CD4-positive, alpha-beta T cell treated with Interleukin-6 for 4 hours (primary cell): ENCODE measurements around the gene SLC2A4.
"Not testable (repeated sequence)": the region's sequence is repeated elsewhere in the genome, so short reads cannot be mapped to it uniquely, and the experiment has no call there.

ENCODE experiments used
- DNase-seq: peaks from one replicate; pipeline ENCODE4 v3.0.0-alpha.2; 2020; ENCODE audit warnings: mixed read lengths

Gene SLC2A4

DNA sequence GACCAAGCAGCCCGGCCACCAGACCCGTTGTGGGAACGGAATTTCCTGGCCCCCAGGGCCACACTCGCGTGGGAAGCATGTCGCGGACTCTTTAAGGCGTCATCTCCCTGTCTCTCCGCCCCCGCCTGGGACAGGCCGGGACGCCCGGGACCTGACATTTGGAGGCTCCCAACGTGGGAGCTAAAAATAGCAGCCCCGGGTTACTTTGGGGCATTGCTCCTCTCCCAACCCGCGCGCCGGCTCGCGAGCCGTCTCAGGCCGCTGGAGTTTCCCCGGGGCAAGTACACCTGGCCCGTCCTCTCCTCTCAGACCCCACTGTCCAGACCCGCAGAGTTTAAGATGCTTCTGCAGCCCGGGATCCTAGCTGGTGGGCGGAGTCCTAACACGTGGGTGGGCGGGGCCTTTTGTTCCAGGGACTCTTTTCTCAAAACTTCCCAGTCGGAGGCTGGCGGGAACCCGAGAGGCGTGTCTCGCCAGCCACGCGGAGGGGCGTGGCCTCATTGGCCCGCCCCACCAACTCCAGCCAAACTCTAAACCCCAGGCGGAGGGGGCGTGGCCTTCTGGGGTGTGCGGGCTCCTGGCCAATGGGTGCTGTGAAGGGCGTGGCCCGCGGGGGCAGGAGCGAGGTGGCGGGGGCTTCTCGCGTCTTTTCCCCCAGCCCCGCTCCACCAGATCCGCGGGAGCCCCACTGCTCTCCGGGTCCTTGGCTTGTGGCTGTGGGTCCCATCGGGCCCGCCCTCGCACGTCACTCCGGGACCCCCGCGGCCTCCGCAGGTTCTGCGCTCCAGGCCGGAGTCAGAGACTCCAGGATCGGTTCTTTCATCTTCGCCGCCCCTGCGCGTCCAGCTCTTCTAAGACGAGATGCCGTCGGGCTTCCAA is at the start of gene SLC2A4:
TSS of gene SLC2A4 (plus strand) at position 645 of the 879 bp plus-strand sequence. CDS start at position 862, 217 bp downstream.
- DNase-seq: peak; percentile 91

DNA sequence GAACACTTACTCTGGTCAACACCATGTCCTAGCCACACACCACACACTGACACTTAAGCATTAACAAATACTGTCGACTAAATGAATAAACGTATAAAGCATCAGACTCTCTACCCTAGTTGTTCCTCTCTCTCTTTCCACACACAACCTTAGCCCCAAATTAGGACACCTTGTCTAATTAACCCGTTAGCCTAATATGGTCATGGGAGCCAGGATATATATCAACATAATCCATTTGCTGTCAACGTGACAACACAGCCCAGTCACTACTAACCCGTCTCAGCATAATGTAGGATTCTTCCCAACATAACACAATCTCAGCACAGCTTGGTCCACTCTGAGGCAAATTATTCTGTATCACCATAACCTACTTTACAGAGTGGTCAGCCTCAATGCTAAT is 49.4 kb upstream of the SLC2A4 start:
- no peak for DNase-seq

DNA sequence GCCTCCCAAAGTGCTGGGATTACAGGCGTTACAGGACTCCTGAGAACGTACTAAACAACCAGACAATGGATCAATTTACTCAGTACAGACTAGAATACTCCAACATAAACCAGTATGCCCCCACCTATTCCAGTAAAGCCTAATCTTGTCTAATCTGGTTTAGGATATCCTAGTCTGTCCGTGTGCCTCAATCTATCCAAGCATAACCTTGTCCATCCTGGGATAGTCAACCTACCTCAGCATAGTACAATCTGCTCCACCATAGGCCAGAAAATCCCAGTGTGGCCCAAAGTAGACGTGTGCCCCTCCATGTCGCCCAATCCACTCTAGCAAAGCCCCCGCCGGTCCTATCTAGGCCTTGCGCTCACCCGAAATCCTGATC is 47.8 kb upstream of the SLC2A4 start:
- no peak for DNase-seq

DNA sequence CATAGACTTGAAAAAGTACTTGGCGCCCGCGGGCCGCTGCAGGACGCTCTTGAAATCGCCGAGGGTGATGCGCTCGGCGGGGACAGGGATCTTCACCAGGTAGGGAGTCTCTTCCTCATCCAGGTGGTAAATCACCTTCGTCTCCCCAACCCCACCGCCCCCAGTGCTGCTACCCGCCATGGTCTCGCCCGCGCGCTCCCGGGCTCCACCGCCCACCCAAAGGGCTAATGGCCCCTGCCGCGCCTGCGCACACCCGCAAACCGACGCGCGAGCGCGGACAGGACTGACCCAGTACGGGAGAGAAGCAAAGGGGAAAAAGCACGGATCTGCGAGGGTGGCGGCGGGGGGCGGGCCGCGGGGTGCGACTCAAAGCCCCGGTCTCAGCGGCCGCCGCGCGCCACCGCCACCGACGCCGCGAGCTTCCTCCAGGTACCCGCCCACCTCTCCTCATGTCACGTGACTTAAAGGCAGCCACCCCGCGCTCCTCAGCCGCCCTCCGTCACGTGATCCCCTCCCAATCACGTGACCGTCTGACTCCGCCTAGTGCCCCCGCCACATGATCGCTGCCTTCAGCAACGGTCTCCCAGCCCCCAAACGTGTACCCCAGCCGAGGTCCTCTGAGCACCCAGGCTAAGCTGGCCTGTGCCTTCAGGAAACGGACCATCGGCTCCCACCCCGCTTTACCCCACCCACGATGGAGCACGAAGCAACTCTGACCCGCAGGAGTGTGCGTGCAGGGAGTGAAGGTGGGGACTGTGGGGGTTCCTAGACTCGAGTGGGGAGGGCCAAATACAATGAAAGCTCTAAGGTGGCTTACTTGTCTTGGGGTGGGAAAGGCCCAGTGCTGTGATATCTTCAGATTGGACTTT is 47.2 kb upstream of the SLC2A4 start, which contains the start of gene DVL2:
TSS of gene DVL2 (minus strand) at position 435 of the 869 bp plus-strand sequence. CDS start at position 180, 255 bp downstream.
- peak; percentile 95 for DNase-seq

DNA sequence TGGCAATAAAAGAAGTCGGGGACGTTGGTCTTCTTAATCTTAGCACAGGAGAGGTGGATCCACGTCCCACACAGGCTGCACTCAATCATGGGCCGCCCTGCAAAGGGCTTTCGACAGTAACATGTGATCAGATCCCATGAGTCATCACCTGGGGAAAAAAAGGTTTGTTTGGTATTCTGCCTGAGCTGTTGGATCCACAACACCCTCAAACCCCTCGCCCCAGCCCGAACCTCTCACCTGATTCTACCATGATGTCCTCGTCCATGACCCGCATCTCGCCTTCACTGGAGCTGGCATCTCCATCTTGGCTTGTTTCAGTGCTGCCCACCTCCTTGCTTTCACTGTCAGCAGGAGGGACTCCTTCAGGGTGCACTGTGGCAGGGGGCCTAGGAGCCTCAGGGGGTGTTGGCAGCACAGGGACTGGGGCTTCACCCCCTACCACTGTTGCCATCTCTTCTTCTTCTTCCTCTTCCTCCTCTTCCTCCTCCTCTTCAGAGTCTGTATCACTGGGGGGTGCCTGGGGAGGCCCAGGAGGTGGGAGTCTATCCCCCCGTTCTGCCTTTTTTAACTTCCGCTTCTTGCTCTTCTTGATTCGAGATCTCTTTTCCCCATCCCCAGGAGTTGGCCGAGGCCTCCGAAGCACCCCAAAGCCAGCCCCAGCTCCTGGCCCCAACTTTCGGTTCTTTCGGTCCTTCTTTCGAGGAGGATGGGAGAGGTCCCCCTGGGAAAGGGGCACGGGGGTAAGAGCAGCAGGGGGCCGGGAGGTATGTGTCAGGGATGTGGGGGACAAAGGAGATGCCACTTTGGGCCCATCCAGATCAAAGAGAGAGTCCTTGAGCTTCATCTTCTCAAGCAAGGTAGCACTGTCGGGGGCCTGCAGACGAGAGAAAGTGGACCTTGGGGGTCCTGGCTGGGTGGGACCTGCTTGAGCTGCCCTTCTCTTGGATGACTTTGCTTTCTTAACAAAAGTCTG is 45.5 kb upstream of the SLC2A4 start:
- peak; percentile 34 for DNase-seq

DNA sequence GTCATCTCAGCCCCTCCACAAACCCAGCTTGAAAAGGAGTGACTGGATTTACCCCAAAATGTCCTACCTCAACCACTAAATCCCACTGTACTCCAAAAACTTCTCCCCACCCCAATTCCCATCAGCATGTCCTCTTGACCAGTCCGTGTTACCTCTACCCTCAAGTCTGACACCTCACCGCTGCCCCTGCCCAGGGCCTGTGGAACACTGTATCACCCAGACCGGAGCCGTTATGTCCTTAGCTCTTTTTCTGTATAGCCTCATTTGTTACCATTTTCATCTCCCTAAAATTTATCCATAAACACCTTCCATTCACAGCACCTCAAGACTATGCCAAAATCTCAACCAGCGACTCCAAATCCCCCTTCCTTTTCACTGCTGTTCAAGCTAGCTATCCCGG is 44.7 kb upstream of the SLC2A4 start:
- DNase-seq: no peak

DNA sequence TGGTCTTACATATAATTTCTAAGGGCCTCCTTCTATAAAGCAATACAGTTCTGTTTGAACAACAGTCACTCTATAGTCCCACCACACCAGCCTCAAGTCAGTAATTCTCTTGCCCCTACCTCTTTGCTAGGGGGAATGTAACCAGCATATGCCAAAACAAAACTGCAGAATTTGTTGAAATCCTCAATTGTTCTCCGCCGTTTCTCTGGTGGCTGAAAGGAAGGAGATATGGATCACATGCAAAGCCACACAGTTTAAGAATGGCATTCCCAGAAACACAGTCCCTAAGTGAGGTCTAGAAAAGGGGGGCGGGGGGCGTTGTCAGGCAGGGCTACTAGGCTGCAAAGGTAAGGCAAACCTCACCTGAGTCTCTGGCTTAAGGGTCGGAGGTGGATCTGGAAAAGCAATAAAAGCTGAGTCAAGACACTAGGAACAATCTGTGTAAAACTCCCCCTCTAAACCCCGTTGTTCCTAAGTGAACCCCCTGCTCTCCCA is 44.2 kb upstream of the SLC2A4 start:
- DNase-seq: no peak

DNA sequence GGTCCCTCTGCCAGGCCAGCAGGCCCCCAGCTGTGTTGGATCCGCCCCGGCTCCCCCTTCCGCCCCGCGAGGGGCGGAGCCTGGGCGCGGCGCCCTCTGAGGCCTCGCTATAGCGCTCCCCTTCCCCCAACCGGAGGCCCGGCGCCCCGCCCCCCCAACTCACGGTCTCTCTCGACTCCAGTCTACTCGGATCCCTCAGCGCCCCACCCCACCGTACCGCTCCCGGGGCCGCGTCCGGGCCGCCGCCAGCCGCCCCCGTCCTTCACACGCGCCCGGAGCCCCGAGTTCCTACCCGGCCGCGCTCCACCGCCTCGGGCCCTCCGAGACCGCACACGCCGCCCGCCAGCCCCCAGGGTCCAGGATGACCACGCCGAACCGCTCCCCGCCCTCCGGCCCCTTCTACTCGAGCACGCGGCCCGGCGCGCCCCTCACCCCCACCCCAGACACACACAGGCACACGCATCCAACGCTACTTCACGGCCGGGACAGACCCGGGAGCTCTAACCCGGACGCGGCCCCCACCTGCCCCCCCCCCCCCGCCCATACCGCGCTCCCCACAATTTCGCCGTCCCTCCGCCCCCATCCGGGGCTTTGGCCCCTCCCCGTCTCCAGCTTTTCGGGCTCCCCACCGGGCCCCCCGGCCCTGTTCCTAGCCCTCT is 43.6 kb upstream of the SLC2A4 start:
- DNase-seq: peak; percentile 93

DNA sequence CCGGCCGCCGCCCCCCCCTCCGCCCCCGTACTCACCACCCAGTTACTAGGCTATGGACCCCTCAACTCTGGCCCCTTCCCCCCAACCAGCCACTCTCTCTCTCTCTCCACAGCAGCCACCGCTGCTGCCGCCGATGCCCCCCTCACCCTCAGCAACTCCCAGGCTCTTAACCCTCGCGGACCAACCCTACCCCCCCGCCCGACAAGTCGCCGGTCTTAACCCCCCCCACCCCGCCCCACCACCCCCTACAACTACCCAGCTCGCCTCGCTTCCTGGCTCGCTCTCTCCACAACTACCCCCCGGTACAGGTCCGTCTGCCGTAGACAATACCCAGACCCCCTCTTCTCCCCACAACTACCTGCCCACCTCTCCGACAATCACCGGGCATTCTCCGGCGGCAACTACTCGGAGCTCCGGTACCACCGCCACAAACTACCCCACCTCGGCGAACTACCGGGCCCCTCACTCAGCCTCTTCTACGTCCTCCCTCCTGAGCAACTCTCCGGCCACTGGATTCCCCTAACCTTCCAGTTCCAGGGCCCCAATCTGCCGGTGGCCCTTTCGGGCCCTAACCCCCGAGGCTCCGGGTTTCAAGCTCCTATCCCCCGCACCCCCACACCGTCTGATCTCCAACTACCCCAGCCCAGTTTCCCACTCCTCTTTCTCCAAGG is 43.0 kb upstream of the SLC2A4 start:
- DNase-seq: peak; percentile 60

DNA sequence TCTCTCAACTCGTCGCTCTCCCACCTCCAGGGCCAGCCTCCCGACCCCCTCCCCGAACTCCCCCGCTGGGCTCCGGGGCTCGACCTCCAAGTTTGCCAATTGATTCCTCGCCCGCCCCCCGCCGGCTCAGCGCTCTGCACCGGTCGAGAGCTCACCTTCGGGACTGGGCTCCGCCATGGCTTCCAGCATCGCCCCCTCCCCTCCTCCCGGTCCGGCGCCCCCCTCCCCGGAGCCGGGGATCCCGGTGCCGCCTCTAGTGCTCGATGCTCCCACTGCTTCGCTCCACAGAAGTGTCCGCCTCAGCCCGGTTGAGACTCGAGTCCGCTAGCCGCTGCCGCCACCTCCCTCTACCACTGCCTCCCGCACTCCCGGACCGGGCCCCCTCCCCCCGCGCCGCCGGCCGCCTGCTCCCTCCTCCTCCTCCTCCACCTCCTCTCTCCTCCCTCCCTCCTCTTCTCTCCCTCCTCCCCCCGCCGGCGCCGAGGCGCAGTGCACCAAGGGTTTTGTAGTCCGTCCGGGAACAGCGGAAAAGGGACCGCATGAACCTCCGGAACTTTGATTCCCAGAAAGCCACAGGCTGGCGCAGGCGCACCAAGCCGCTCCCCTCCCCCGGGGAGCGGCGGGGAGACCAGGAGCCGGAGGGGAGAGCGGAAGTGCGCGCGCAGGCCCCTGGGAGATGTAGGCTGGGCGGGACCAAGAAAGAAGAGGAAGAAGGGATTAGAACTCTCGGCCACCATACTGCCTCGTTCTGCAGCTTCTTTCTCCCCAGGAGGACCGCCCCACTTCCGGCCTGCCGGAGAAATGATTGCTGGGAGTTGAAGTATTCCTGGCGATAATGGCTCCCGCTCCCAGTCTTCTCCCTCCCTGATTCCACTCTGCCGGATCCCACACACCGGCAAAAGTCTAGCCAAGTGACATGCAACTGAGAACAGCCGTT is 42.2 kb upstream of the SLC2A4 start, which contains the start of gene PHF23:
TSS of gene PHF23 (minus strand) at position 367 of the 937 bp plus-strand sequence. CDS start at position 189, 178 bp downstream.
- DNase-seq: peak; percentile 99

DNA sequence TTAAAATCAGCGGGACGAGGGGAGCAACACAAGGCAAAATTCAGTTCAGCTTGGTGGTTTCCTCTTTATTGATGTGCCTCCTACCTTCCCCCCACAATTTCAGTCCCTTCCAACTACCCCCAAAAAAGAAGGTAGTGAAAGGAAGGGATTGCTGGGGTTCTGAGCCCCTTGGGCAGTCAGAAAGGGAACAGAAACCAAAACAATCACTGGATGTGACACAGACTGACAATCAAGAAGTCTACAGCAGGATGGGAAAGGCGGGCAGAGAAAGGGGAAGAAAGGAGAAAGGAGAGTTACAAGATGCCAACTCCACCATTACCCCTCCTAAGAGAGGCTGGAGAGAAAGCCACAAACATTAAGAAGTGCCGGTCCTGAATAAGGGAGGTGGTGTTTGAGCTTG is 41.1 kb upstream of the SLC2A4 start:
- DNase-seq: no peak

DNA sequence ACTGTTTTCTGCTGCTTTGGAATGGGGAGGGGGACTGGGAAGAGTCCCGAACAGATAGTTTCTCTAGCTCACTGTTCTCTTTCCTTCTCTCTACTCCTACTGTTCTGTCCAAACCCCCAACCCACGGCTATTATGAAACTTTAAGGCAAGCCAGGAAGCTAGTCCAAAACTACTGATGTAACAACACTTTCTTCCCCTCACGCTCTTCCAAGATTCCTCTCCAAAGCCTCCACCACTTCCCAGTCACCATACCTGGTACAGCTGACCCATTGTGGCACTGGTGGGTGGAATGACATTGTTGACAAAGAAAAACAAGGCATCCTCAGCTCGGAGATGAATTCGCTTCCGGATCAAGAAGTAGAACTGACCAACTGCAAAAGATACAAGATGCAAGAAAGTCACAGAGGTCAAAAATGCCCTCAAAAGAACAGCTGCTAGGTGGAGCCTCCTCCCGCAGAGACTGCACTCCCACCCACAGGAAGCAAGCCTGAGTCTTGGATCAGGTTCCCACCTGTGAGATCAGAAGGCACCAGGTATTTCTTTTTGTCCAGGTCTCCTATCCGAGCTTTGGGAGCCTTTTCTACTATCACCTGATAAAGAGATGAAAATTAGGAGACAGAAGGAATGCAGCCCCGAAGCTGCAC is 40.3 kb upstream of the SLC2A4 start:
- DNase-seq: no peak

DNA sequence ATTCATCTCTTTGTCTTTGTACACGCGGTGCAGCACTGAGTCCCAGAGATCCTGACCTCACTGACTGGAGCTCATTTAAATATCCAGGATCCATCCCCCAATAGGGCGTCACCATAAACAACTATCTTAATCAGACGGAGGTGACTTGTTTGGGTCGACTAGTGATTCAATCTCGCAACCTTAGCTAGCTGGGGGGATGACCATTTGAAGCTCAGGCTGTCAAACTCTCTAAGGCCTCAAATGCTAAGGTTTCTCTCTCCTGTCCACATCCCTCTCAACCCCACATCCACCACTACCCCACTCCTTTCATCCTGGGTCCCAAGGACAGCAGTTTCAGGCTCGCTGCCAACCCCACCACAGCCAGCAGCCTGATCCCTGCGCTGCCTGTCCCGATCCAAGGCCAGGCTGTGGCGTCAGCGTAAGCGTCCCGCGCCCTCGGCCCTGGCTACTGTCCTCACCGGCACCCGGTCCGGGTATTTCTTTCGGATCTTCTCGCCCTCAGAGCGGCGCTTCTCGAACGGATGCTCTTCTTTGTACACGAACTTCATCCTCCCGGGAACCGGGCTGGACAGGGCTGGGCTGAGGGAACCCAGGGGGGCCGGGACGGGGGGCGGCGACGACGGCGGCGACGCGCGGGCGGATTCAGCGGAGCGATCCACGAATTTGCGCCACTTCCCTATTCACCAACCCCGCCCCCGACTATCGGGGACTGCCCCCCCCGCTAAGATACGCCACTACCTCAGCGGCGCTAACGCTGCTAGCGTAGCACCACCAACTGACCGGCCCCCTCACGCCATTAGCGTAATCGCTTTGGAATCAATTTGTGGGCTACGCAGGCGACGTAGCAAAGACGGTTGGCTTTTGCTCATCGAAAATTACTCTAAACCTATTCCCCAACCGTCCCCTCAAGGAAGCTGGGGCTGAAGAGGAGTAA is 39.5 kb upstream of the SLC2A4 start, which contains the start of gene GABARAP:
TSS of gene GABARAP (minus strand) at position 667 of the 934 bp plus-strand sequence. CDS start at position 548, 119 bp downstream.
- DNase-seq: peak; percentile 93

DNA sequence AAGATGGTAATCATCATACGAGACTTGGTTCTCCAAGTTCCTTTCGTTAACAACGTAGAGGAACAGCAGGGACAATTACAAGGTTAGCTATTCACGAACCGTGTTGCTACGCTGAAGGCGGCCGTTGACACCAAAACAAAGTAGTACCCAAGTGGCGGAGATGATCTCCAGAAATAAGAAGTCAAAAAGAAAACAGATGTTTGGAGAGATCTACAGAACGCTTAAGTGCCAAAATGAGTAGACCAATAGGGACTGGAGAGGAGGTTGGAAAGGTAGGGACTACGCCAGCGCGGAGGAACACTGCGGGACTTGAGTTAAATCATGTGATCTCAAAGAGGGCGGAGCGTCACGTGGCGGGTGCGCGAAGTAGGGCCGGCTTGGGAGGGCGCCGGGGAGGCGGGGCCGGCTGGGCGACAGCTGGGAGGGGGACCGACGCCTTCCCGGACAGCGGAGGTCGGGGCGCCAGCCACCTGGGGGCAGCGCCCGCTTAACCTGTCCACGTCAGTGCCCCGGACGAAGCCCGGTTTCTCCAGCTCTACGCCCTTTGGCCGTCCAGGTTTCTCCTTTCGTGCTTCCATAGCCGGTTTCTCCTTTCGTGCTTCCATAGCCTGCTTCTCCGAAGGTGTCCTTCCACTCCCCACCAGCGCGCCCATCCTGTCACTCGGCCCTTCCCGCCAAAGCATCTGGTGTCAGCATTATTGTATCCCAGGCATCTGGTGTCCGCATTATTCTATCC is 38.6 kb upstream of the SLC2A4 start:
- peak; percentile 96 for DNase-seq

DNA sequence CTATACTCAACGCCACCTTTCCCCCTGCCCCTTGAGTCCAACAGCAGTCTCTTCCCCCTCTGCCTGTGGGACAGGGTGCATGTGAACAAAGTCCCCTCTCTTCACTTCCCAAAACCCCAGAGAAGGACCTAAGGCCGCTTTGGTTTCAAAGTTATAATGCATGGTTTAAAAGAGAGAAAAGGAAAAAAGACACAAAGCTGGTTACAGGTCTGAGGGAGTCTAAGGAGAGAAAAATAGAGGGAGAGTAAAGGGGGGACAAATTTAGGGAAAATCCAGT is 38.1 kb upstream of the SLC2A4 start:
- DNase-seq: no peak

DNA sequence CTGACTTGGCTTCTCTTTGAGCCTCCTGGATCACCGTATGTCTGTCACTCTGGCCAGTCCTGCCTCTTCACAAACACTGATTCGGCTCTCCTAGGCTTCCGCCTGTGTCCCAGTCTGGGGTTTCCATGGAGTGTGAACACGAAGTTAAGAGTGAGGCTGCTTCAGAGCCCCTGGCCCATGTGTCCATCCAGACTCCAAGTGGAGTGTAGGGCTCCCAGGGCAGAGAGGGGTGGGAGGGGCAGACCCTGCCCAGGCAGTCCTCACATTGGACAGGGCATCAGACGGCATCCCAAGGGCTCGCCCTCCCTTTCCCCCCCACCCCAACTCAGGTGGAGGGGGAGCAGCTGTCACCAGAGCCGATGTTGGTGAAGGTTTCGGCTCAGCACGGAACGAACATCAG is 37.7 kb upstream of the SLC2A4 start:
- DNase-seq: not testable (repeated sequence)

DNA sequence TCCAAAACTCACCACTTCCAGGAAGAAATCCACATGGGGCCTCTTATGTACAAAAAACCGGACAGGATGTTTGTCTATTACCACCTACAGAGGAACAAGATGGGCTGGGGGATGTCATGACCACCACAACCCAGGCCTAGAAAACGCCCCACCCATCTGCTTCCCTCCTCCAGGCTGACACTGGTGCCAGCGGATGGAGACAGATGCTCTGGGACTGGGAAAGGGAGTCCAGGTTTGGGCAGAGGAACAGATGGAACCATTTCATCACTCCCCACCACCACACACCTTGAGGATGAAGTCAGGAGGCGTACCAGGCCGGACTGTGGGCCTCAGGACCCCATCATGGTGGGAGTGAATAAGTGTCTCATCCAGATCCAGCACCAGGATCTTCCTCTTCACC is 34.7 kb upstream of the SLC2A4 start:
- DNase-seq: no peak
